RWPE2 (cell line): ENCODE data around the gene BORCS5.
"Not testable (repeated sequence)": the region's sequence is repeated elsewhere in the genome, so short reads cannot be mapped to it uniquely, and the experiment has no call there.

Source experiments
- ATAC-seq: fragments of 200-7000 bp; cut with Tn5 transposase; 3 replicates; pipeline ENCODE4 v1.9.1; 2021; ENCODE audit warnings: low read depth
- DNase-seq: peaks from one replicate; pipeline ENCODE4 v3.0.0-alpha.2; 2020; ENCODE audit warnings: low spot score
- H3K27ac ChIP-seq: fragments of 450-650 bp; 2 replicates; pipeline ENCODE4 v1.5.1; 2017; ENCODE audit warnings: mild to moderate bottlenecking; ENCODE audit not compliant: poor library complexity, severe bottlenecking
- H3K27me3 ChIP-seq: fragments of 250-450 bp; sonication (Bioruptor Pico); 2 replicates; pipeline ENCODE4 v1.5.1; 2021; ENCODE audit warnings: mild to moderate bottlenecking, moderate library complexity; ENCODE audit not compliant: insufficient read depth, poor library complexity, severe bottlenecking
- H3K36me3 ChIP-seq: fragments of 250-450 bp; sonication (Bioruptor Pico); 2 replicates; pipeline ENCODE4 v1.5.1; 2020; ENCODE audit warnings: low read depth, mild to moderate bottlenecking, moderate library complexity
- H3K4me1 ChIP-seq: fragments of 250-450 bp; sonication (Bioruptor Pico); 2 replicates; pipeline ENCODE4 v1.5.1; 2021; ENCODE audit warnings: mild to moderate bottlenecking, moderate library complexity; ENCODE audit not compliant: insufficient read depth, poor library complexity, severe bottlenecking
- H3K4me3 ChIP-seq: fragments of 250-450 bp; sonication (Bioruptor Pico); 2 replicates; pipeline ENCODE4 v1.5.1; 2021; ENCODE audit warnings: mild to moderate bottlenecking, moderate library complexity; ENCODE audit not compliant: severe bottlenecking
- H3K9me3 ChIP-seq: fragments of 250-450 bp; sonication (Bioruptor Pico); 2 replicates; pipeline ENCODE4 v1.5.1; 2021; ENCODE audit warnings: mild to moderate bottlenecking, moderate library complexity; ENCODE audit not compliant: severe bottlenecking
- CTCF ChIP-seq: fragments of 450-650 bp; IDR thresholded peaks from one replicate; pipeline ENCODE4 v1.5.1; 2017; ENCODE audit warnings: mild to moderate bottlenecking, moderate library complexity; ENCODE audit not compliant: poor library complexity, severe bottlenecking

BORCS5 gene

GRCh38 chr12:12499909-12500604, 143.2 kb downstream of the BORCS5 start:
- H3K36me3 ChIP-seq: no peaks in the 10 kb centered on the region
- no peak overlapping the region for H3K4me3 ChIP-seq
- H3K27ac ChIP-seq: no peak overlapping the region
- no peaks in the 10 kb centered on the region for H3K4me1 ChIP-seq
- TF ChIP-seq CTCF: no peak
- H3K27me3 ChIP-seq: no peaks in the 10 kb centered on the region
- no peak for ATAC-seq
- no peak for DNase-seq
- H3K9me3 ChIP-seq: no peaks in the 10 kb centered on the region

GRCh38 chr12:12501121-12501520, 144.2 kb downstream of the BORCS5 start:
- DNase-seq (no peak), ATAC-seq (no peak)
- Histone ChIP-seq H3K27me3 (no peaks in the 10 kb centered on the region), H3K4me1 (no peaks in the 10 kb centered on the region), H3K36me3 (no peaks in the 10 kb centered on the region), H3K9me3 (no peaks in the 10 kb centered on the region), H3K27ac (no peak overlapping the region), H3K4me3 (no peak overlapping the region)
- TF ChIP-seq CTCF: no peak

- H3K27ac ChIP-seq, H3K27me3 ChIP-seq, H3K9me3 ChIP-seq, DNase-seq, H3K36me3 ChIP-seq, ATAC-seq, H3K4me1 ChIP-seq, H3K4me3 ChIP-seq: not testable (repeated sequence)
Observed at GRCh38 chr12:12502130-12502814, 145.4 kb downstream of the BORCS5 start.

GRCh38 chr12:12502815-12503151, 145.9 kb downstream of the BORCS5 start:
- Histone ChIP-seq H3K27ac (no peak overlapping the region), H3K4me3 (no peak overlapping the region), H3K36me3 (no peaks in the 10 kb centered on the region), H3K27me3 (no peaks in the 10 kb centered on the region), H3K4me1 (no peaks in the 10 kb centered on the region), H3K9me3 (no peaks in the 10 kb centered on the region)
- TF ChIP-seq CTCF: no peak
- DNase-seq (no peak), ATAC-seq (no peak)

- TF ChIP-seq CTCF: no peak
- H3K36me3 ChIP-seq: no peaks in the 10 kb centered on the region
- H3K9me3 ChIP-seq: no peaks in the 10 kb centered on the region
- no peak for DNase-seq
- H3K27me3 ChIP-seq: no peaks in the 10 kb centered on the region
- no peaks in the 10 kb centered on the region for H3K4me1 ChIP-seq
- H3K4me3 ChIP-seq: no peak overlapping the region
- no peak overlapping the region for H3K27ac ChIP-seq
- ATAC-seq: no peak
Observed at GRCh38 chr12:12503384-12504078, 146.7 kb downstream of the BORCS5 start.
